Measurements from ENCODE around the gene TREML2. TPM values are rescaled to one million over a fixed set of nuclear protein-coding genes. Genes with fewer than 3 reads are reported as not detected.

The TREML2 gene
- total RNA-seq, 1 donor from 2014 or later: 0.61 TPM

DNA sequence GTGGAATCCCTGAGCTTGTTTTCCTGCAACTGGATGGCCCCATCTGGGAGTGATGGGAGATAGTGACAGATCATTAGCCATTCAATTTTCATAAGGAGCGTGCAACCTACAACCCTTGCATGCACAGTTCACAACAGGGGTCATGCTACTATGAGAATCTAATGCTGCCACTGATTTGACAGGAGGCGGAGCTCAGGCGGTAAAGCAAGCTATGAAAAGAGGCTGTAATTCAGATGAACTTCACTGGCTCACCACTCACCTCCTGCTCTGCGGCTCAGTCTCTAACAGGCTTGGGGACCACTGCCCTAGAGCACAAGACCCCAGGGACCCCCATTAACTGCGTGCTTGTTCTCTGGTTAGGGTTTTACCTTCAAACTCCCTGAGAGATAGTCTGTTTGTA, 14.8 kb upstream of the TREML2 start:
- ATAC-seq (no peak), DNase-seq (no peak)
- no peaks in the 10 kb centered on the region for H3K9me3 ChIP-seq
- H3K4me3 ChIP-seq: no peak overlapping the region
- H3K4me1 ChIP-seq: no peaks in the 10 kb centered on the region
- H3K27ac ChIP-seq: no peak overlapping the region
- TF ChIP-seq, protein P1, sequence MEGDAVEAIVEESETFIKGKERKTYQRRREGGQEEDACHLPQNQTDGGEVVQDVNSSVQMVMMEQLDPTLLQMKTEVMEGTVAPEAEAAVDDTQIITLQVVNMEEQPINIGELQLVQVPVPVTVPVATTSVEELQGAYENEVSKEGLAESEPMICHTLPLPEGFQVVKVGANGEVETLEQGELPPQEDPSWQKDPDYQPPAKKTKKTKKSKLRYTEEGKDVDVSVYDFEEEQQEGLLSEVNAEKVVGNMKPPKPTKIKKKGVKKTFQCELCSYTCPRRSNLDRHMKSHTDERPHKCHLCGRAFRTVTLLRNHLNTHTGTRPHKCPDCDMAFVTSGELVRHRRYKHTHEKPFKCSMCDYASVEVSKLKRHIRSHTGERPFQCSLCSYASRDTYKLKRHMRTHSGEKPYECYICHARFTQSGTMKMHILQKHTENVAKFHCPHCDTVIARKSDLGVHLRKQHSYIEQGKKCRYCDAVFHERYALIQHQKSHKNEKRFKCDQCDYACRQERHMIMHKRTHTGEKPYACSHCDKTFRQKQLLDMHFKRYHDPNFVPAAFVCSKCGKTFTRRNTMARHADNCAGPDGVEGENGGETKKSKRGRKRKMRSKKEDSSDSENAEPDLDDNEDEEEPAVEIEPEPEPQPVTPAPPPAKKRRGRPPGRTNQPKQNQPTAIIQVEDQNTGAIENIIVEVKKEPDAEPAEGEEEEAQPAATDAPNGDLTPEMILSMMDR (IDR thresholded peaks at IDR 0.05): no peak
- H3K36me3 ChIP-seq: no peaks in the 10 kb centered on the region
- H3K27me3 ChIP-seq: no peaks in the 10 kb centered on the region
- intact Hi-C loops (cut with DNase I): no loop called here

DNA sequence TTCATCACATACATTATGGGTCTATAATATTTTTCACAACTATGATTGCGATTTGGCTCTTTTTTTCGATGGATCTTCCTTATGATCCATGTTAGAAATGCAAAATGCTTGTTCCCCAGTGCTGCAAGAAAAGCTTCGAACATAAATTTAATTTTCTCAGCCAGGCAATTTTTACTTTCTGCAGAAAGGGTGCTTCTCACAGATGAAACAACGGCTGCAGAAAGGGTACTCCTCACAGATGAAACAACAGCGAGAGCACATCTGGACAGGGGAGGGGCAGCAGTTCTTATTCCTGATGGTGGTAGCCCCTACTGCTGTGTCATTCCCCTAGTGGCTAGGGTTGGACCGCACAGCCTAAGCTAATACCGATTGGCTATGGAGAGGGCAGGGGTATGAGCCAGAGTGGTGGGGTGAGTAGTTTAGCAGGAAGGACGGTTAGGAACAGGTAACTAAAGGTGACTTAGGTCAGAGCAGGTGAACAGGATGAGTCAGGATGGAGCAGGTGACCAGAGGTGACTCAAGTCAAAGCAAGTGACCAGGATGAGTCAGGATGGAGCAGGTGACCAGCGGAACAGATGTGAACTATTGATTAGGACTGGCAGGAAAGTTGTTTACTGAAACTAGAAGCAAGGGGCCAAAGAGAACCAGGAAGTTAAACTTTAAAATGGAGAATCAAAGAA, 13.8 kb upstream of the TREML2 start:
- TF ChIP-seq, protein P1 (IDR thresholded peaks at IDR 0.05): no peak
- Histone ChIP-seq H3K27ac (no peak overlapping the region), H3K4me3 (no peak overlapping the region), H3K27me3 (no peaks in the 10 kb centered on the region), H3K4me1 (no peaks in the 10 kb centered on the region), H3K36me3 (no peaks in the 10 kb centered on the region), H3K9me3 (no peaks in the 10 kb centered on the region)
- intact Hi-C loops (cut with DNase I): no loop called here
- no peak for ATAC-seq
- no peak for DNase-seq

DNA sequence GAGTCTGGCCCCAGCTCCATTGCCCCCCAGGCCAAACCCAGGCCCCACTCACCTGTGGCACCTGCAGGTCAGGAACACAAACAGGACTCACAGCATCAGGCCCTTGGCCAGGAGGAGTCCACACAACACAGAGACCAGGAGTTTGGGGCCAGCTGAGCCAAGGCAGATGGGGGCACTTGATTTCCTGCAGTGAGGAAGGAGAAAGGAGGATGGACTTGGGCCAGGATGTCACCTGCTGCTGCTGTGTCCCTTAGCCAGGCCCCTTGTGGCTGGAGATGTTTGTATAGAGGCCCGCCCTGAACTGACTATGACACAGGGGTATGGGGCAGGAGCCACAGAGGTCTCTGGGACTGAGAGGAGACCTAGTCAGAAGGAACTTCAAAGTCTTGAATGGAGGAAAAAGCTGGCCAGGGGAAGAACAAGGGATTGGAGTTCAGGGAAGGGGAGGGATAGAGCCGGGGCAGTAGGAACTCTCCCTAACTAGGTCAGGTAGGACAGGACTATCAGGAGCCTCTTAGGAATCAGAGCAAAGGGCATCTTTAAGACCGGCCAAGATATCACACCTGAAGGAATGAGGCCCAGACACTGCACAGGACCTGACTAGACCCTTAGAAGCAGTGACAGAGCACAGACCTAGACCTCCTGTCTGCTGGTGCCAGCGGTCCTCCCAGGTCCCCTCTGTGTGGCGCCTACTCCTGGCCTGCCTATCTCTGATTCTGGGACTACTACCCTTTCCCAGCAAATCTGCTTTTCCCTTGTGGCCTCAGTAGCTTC, 8.8 kb upstream of the TREML2 start:
- Histone ChIP-seq H3K4me3 (no peak overlapping the region), H3K36me3 (no peaks in the 10 kb centered on the region), H3K9me3 (no peaks in the 10 kb centered on the region), H3K4me1 (no peaks in the 10 kb centered on the region), H3K27ac (no peak overlapping the region), H3K27me3 (no peaks in the 10 kb centered on the region)
- peak; percentile 35 for ATAC-seq
- DNase-seq: no peak
- TF ChIP-seq, protein P1 (IDR thresholded peaks at IDR 0.05): no peak
- intact Hi-C loops (cut with DNase I): no loop called here

DNA sequence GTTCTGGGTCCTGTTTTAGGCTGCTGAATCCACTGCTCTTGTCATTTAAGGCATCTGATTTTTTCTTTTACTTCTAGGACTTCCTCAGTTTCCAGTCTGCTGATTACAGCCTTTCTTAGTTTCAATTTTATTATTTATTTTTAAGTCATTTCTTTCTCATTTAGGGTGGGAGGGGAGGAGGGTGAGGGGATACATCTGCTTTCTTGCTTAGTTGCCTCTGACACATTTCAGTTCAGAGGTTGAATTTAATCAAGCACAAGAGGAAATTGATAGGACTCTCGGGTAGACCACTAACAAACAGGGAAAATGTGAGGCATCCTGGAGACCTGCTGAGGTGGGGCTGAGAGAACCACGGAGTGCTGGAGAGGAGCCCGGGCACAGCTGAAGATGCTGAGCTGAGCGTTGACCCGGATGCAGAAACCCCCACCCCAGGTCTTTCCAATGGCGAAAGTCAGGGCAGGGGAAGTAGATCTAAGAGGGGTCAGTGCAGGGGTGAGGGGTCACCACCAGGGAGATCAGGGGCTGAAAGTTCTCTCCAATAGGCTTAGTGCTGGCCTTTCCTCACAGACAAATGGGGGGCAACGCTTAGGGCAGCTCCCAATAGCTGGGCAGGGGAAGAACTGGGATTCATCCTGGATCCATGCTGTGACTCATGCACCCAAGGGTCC, 7.6 kb upstream of the TREML2 start:
- no peak for ATAC-seq
- H3K27me3 ChIP-seq: no peaks in the 10 kb centered on the region
- no peak overlapping the region for H3K4me3 ChIP-seq
- no peak overlapping the region for H3K27ac ChIP-seq
- no peak for DNase-seq
- TF ChIP-seq, protein P1 (IDR thresholded peaks at IDR 0.05): no peak
- intact Hi-C loops (cut with DNase I): no loop called here
- no peaks in the 10 kb centered on the region for H3K9me3 ChIP-seq
- H3K4me1 ChIP-seq: no peaks in the 10 kb centered on the region
- H3K36me3 ChIP-seq: no peaks in the 10 kb centered on the region

DNA sequence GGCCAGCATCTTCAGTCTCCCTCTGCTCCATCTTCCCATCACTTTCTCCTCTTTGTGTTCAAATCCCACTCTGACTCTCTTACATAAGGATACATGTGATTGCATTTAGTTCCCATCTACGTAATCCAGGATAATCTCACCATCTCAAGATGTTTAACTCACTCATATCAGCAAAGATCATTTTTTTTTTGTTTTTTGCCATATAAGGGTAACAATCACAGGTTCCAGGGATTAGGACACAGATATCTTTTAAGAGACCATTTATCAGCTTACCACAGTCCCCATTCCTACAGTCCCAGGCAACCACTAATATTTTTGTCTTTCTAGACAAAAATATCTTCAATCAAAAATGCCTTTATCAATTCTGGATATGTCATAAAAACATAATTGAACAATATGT, 3.2 kb upstream of the TREML2 start:
- H3K27me3 ChIP-seq: no peaks in the 10 kb centered on the region
- no peaks in the 10 kb centered on the region for H3K36me3 ChIP-seq
- no peak overlapping the region for H3K4me3 ChIP-seq
- TF ChIP-seq, protein P1 (IDR thresholded peaks at IDR 0.05): no peak
- intact Hi-C loops (cut with DNase I): no loop called here
- ATAC-seq (no peak), DNase-seq (no peak)
- H3K9me3 ChIP-seq: no peaks in the 10 kb centered on the region
- H3K4me1 ChIP-seq: peaks cover 5% of the 10 kb centered on the region
- no peak overlapping the region for H3K27ac ChIP-seq

All from upper lobe of right lung (tissue), 1 donor.